Measurements from ENCODE around the gene LPCAT3. TPM values are rescaled to one million over a fixed set of nuclear protein-coding genes. Genes with fewer than 3 reads are reported as not detected.
"Not testable (repeated sequence)": the region's sequence is repeated elsewhere in the genome, so short reads cannot be mapped to it uniquely, and the experiment has no call there.

The LPCAT3 gene
- polyA plus RNA-seq, 2 of the 4 experiments (the other 2 are of a cell fraction): 42.8 to 53.4 TPM

- Histone ChIP-seq H3K4me3 (no peak overlapping the region), H3K27ac (peak overlapping the region in 1 of 2 experiments; percentile 93; a peak in 4 of 6 replicates), H3K4me2 (no peak overlapping the region), H3K4me1 (peaks cover 22% of the 10 kb centered on the region), H3K9me3 (no peaks in the 10 kb centered on the region)
- no peak for FAIRE-seq
- WGBS (ENCODE audit: missing lambda C conversion rate): 89% methylated on average over 9 of the region's 9 CpGs
- POLR2A ChIA-PET: no interaction called here
- TF ChIP-seq CHD4 (IDR thresholded peaks at IDR 0.05; ENCODE audit: borderline replicate concordance) (no peak), ZC3H11A (IDR thresholded peaks at IDR 0.05) (no peak), ZNF302 (CRISPR knock-in tag; IDR thresholded peaks at IDR 0.05) (no peak), FOXS1 (CRISPR knock-in tag; IDR thresholded peaks at IDR 0.05) (no peak), ZSCAN20 (CRISPR knock-in tag; IDR thresholded peaks at IDR 0.05) (no peak), NPAS2 (CRISPR knock-in tag; IDR thresholded peaks at IDR 0.05; ENCODE audit: borderline replicate concordance) (no peak)
- TF ChIP-seq, protein P1, sequence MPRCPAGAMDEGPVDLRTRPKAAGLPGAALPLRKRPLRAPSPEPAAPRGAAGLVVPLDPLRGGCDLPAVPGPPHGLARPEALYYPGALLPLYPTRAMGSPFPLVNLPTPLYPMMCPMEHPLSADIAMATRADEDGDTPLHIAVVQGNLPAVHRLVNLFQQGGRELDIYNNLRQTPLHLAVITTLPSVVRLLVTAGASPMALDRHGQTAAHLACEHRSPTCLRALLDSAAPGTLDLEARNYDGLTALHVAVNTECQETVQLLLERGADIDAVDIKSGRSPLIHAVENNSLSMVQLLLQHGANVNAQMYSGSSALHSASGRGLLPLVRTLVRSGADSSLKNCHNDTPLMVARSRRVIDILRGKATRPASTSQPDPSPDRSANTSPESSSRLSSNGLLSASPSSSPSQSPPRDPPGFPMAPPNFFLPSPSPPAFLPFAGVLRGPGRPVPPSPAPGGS (IDR thresholded peaks at IDR 0.05): no peak
- no peak for ATAC-seq
- DNase-seq (ENCODE audit: low read depth in 1 of 2, low spot score in 1 of 2): no peak
- CTCF ChIA-PET: interaction anchor here (1.0 to 16.5 kb wide), 8 partner anchors 9 to 114 kb away, joined by 3 to 309 read pairs (median 5); partner anchors contain the start of genes C1R, C1RL and LPCAT3
Measured at GRCh38 chr12:7058850-7059395, 40.6 kb upstream of the LPCAT3 start.

DNA sequence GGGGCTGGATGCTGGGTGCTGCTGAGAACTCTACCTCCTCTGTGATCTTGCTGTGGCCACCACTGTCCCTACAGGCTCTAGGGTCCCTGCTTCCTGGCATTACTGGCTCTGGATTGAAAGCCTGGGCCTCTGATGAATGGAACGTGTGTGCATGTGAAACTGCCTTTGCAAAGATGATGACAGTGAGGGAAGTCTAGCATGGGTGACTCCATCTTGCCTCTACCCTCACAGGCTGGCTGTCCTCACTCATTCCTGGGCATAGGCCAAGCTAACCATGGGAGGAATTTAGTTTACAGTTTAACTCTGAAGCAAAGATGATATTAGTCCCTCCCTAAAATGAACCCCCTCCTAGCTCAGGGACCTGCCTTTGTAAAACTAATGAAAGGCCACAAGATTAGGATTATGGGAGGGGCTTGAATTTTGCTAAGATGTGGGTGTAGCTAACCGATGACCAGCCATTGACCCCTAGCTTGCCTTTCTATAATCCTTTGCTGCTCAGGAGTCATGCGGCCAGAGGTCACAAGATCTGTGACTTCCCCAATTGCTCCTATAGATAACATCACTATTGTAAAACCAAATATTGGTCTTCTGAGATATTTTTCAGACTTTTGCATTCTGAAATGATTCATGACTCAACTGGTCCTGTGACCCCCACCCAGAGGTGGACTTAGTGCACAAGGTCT, 40.0 kb upstream of the LPCAT3 start:
- H3K4me1 ChIP-seq: peaks cover 22% of the 10 kb centered on the region
- H3K27ac ChIP-seq: peak overlapping the region in 1 of 2 experiments; percentile 93; a peak in 3 of 6 replicates
- no peak for TF ChIP-seq EHMT2 (IDR thresholded peaks at IDR 0.05; ENCODE audit: low read depth)
- no peak for TF ChIP-seq MAX (IDR thresholded peaks at IDR 0.05)
- no peak for TF ChIP-seq E2F6 (IDR thresholded peaks at IDR 0.05; ENCODE audit: borderline replicate concordance, low read depth)
- TF ChIP-seq RNF2 (IDR thresholded peaks at IDR 0.05; ENCODE audit: borderline replicate concordance, low read depth): no peak
- no peak for TF ChIP-seq HOXA7 (CRISPR knock-in tag; IDR thresholded peaks at IDR 0.05)
- TF ChIP-seq PBX3 (IDR thresholded peaks at IDR 0.05): no peak
- TF ChIP-seq TFCP2L1 (CRISPR knock-in tag; IDR thresholded peaks at IDR 0.05): no peak
- no peak for TF ChIP-seq CHD4 (IDR thresholded peaks at IDR 0.05; ENCODE audit: borderline replicate concordance)
- TF ChIP-seq PHF8 (IDR thresholded peaks at IDR 0.05; ENCODE audit: borderline replicate concordance, low read depth): no peak
- TF ChIP-seq MYC (IDR thresholded peaks at IDR 0.05; ENCODE audit: borderline replicate concordance, low read length): no peak
- no peak for TF ChIP-seq EP300 (IDR thresholded peaks at IDR 0.05)
- no peak overlapping the region for H3K4me2 ChIP-seq
- ChIA-PET CTCF (interaction anchor here (1.0 to 16.5 kb wide), 8 partner anchors 10 to 104 kb away, joined by 3 to 309 read pairs (median 5); partner anchors contain the start of genes C1R, C1RL and LPCAT3), POLR2A (no interaction called here)
- DNase-seq (ENCODE audit: low read depth in 1 of 2, low spot score in 1 of 2): no peak
- no peaks in the 10 kb centered on the region for H3K9me3 ChIP-seq
- no peak for ATAC-seq
- no peak for FAIRE-seq
- H3K4me3 ChIP-seq: no peak overlapping the region
- WGBS (ENCODE audit: missing lambda C conversion rate): 86% methylated on average over 3 of the region's 3 CpGs

DNA sequence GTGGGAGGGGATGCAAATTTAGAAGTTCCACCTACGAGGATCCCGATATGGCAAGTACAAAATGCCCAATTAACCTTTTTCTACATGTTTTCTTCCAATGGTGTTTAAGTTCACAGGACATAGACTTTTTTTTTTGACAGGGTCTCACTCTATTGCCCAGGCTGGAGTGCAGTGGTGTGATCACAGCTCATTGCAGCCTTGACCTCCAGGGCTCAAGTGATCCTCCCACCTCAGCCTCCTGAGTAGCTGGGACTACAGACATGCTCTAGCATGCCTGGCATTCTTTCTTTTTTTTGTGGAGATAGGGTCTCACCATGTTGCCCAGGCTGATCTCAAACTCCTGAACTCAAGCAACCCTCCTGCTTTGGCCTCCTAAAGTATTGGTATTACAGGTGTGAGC, 37.5 kb upstream of the LPCAT3 start:
- H3K4me2 ChIP-seq; DNase-seq (ENCODE audit: low read depth in 1 of 2, low spot score in 1 of 2); FAIRE-seq; H3K27ac ChIP-seq; ATAC-seq; H3K9me3 ChIP-seq; H3K4me3 ChIP-seq; POLR2A ChIA-PET: not testable (repeated sequence)
- peaks cover 13% of the 10 kb centered on the region for H3K4me1 ChIP-seq
- WGBS (ENCODE audit: missing lambda C conversion rate): 85% methylated on average over 2 of the region's 2 CpGs
- CTCF ChIA-PET: interaction anchor here (1.0 to 16.5 kb wide), 7 partner anchors 8 to 89 kb away, joined by 3 to 309 read pairs (median 4); partner anchors contain the start of genes C1R and C1RL
